Trophoblast cell (in vitro differentiated cells and primary cell): ENCODE results near the gene CNRIP1.

ENCODE experiments used
- DNase-seq, 2 donors: peaks; one replicate each; pipeline ENCODE4 v3.0.0-alpha.2; 2016
- H2AFZ ChIP-seq: 2 replicates; pipeline ENCODE4 v1.6.1; 2013; ENCODE audit warnings: low read length, moderate library complexity, mild to moderate bottlenecking; ENCODE audit not compliant: insufficient read depth, poor library complexity
- H2AK5ac ChIP-seq: 2 replicates; pipeline ENCODE4 v1.6.1; 2013; ENCODE audit warnings: mild to moderate bottlenecking, low read length
- H2BK120ac ChIP-seq: 2 replicates; pipeline ENCODE4 v1.6.1; 2013; ENCODE audit warnings: low read length, mild to moderate bottlenecking, moderate library complexity; ENCODE audit not compliant: insufficient read depth, poor library complexity
- H2BK12ac ChIP-seq: 2 replicates; pipeline ENCODE4 v1.6.1; 2013; ENCODE audit warnings: mild to moderate bottlenecking, low read length, moderate library complexity
- H2BK5ac ChIP-seq: 2 replicates; pipeline ENCODE4 v1.6.1; 2013; ENCODE audit warnings: low read length, low read depth, moderate library complexity, mild to moderate bottlenecking; ENCODE audit not compliant: poor library complexity
- H3K14ac ChIP-seq: 2 replicates; pipeline ENCODE4 v1.6.1; 2013; ENCODE audit warnings: mild to moderate bottlenecking, low read length
- H3K18ac ChIP-seq: 2 replicates; pipeline ENCODE4 v1.6.1; 2013; ENCODE audit warnings: mild to moderate bottlenecking, low read length
- H3K23ac ChIP-seq: 2 replicates; pipeline ENCODE4 v1.6.1; 2013; ENCODE audit warnings: low read length
- H3K27ac ChIP-seq: 2 replicates; pipeline ENCODE4 v1.5.1; 2013; ENCODE audit warnings: low read depth, mild to moderate bottlenecking, inconsistent platforms, low read length, moderate library complexity
- H3K27me3 ChIP-seq: 2 replicates; pipeline ENCODE4 v1.6.1; 2013; ENCODE audit warnings: inconsistent platforms, mild to moderate bottlenecking, low read length, moderate library complexity; ENCODE audit not compliant: insufficient read depth
- H3K36me3 ChIP-seq, 2 experiments: 1 replicate in 1 of 2; 2 replicates in 1 of 2; pipeline ENCODE4 v1.6.1; 2013; ENCODE audit warnings: low read length in 2 of 2, mild to moderate bottlenecking in 2 of 2, moderate library complexity in 1 of 2; ENCODE audit not compliant: insufficient read depth in 2 of 2, control insufficient read depth in 1 of 2
- H3K4ac ChIP-seq: 2 replicates; pipeline ENCODE4 v1.6.1; 2013; ENCODE audit warnings: low read depth, mild to moderate bottlenecking, low read length, moderate library complexity
- H3K4me1 ChIP-seq, 2 experiments: 1 replicate in 1 of 2; 2 replicates in 1 of 2; pipeline ENCODE4 v1.6.1; 2013; ENCODE audit warnings: low read length in 2 of 2, mild to moderate bottlenecking in 2 of 2, moderate library complexity in 1 of 2; ENCODE audit not compliant: insufficient read depth in 2 of 2, control insufficient read depth in 1 of 2
- H3K4me2 ChIP-seq: 2 replicates; pipeline ENCODE4 v1.6.1; 2013; ENCODE audit warnings: inconsistent platforms, mild to moderate bottlenecking, low read length, moderate library complexity
- H3K4me3 ChIP-seq: 2 replicates; pipeline ENCODE4 v1.5.1; 2013; ENCODE audit warnings: mild to moderate bottlenecking, low read depth, low read length, inconsistent platforms
- H3K79me1 ChIP-seq: one replicate; pipeline ENCODE4 v1.6.1; 2013; ENCODE audit warnings: low read length
- H3K79me2 ChIP-seq: 2 replicates; pipeline ENCODE4 v1.6.1; 2013; ENCODE audit warnings: low read length, mild to moderate bottlenecking; ENCODE audit not compliant: control insufficient read depth, insufficient read depth, poor library complexity
- H3K9ac ChIP-seq: 2 replicates; pipeline ENCODE4 v1.6.1; 2013; ENCODE audit warnings: mild to moderate bottlenecking, low read length
- H3K9me3 ChIP-seq: 2 replicates; pipeline ENCODE4 v1.6.1; 2013; ENCODE audit warnings: low read depth, mild to moderate bottlenecking, control low read depth, inconsistent platforms, low read length; ENCODE audit not compliant: insufficient read depth
- H4K12ac ChIP-seq: 2 replicates; pipeline ENCODE4 v1.6.1; 2013; ENCODE audit warnings: low read depth, mild to moderate bottlenecking, low read length, moderate library complexity
- H4K8ac ChIP-seq: 2 replicates; pipeline ENCODE4 v1.6.1; 2013; ENCODE audit warnings: low read depth, mild to moderate bottlenecking, low read length, moderate library complexity
- H4K91ac ChIP-seq: one replicate; pipeline ENCODE4 v1.6.1; 2013; ENCODE audit warnings: low read depth, mild to moderate bottlenecking, low read length, moderate library complexity
- WGBS: extraction: QIAGEN DNeasy Blood & Tissue Kit; methylation state at CpG from one replicate; pipeline ENCODE4 v1.1.7; 2013; ENCODE audit warnings: missing lambda C conversion rate; ENCODE audit not compliant: insufficient read length, insufficient coverage; ENCODE audit errors: extremely low coverage; 5-methylcytosine and 5-hydroxymethylcytosine counted together

Gene CNRIP1

DNA sequence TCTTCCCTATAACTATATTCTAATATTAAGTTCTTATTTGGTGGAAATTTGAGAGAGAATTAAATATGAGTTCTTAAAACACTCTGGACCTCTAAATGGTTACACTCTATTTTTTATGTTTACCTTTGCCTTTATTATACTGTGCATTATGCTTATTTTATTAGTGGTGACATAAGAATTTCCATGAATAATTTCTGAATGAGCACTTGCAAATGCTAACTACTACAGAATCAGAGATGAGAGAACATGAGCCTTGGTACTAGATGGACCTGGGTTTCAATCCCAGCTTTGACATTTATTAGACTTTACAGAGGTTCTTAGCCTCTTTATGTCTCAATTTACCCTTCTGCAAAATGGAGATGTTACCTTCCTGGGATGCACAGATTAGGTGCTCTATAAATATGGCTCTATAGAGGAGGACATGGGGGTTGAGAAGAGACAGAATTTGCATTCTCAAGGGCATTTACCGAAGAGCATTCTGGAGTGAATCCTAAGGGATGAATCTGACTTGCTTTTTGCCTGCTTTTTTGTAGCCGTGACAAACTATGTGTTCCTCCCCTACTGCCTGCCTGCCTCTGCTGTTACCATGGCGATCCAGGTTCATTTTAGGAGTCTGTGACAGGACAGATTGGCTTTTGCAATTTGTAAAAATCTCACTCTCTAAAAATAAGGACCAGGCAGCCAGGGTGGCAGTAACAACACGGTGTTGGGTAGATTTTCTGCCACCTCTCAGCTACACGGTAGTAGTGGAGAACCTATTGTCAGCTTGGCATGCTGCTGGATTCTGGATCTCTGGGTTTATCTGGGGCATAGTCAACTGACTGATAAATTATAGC, 20.7 kb upstream of the CNRIP1 start:
- Histone ChIP-seq H3K23ac (no peak overlapping the region), H3K27ac (no peak overlapping the region), H3K9ac (no peak overlapping the region), H2BK5ac (no peak overlapping the region), H4K8ac (no peak overlapping the region), H3K14ac (no peak overlapping the region), H4K12ac (no peak overlapping the region), H2AFZ (no peak overlapping the region), H3K4me3 (no peak overlapping the region), H3K4ac (no peak overlapping the region), H3K9me3 (no peaks in the 10 kb centered on the region), H2AK5ac (no peak overlapping the region), H2BK120ac (no peak overlapping the region), H3K4me1 (peaks cover 0 to 2% of the 10 kb centered on the region in 2 experiments), H2BK12ac (no peak overlapping the region), H4K91ac (no peak overlapping the region), H3K27me3 (no peaks in the 10 kb centered on the region), H3K36me3 (no peaks in the 10 kb centered on the region), H3K18ac (no peak overlapping the region), H3K79me2 (no peaks in the 10 kb centered on the region), H3K4me2 (no peak overlapping the region), H3K79me1 (peaks cover 2% of the 10 kb centered on the region)
- DNase-seq = no peak
- no CpG with 5 or more reads among the region's 5 CpGs for WGBS

DNA sequence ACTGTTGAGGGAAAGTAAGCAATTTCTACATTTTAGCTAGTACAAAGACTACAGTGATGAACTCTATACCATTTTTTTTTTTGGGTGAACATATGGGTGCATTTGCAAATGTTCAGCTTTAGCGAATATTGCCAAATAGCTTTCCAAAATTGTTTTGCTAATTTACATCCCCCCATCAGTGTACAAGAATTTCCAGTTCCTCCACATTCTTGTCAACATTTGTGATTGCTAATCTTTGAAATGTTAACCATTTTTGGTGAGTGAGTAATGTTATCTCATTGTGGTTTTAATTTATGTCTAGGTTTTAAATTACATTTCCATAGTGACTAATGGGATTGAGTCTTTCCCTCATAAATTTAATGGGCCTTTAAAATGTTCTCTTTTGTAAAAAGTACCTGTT, 16.4 kb upstream of the CNRIP1 start:
- Histone ChIP-seq H3K4ac (no peak overlapping the region), H4K12ac (no peak overlapping the region), H3K4me2 (no peak overlapping the region), H3K79me2 (no peaks in the 10 kb centered on the region), H3K14ac (no peak overlapping the region), H3K79me1 (peaks cover 2% of the 10 kb centered on the region), H3K36me3 (no peaks in the 10 kb centered on the region), H3K27me3 (no peaks in the 10 kb centered on the region), H2AK5ac (no peak overlapping the region), H4K8ac (no peak overlapping the region), H2BK120ac (no peak overlapping the region), H3K23ac (no peak overlapping the region), H2BK12ac (no peak overlapping the region), H3K4me1 (peaks cover 0 to 2% of the 10 kb centered on the region in 2 experiments), H3K18ac (no peak overlapping the region), H3K27ac (no peak overlapping the region), H2BK5ac (no peak overlapping the region), H3K9me3 (no peaks in the 10 kb centered on the region), H2AFZ (no peak overlapping the region), H3K4me3 (no peak overlapping the region), H4K91ac (no peak overlapping the region), H3K9ac (no peak overlapping the region)
- no CpG with 5 or more reads among the region's 1 CpG for WGBS
- DNase-seq = peak in 1 of 2 donors; percentile 97

DNA sequence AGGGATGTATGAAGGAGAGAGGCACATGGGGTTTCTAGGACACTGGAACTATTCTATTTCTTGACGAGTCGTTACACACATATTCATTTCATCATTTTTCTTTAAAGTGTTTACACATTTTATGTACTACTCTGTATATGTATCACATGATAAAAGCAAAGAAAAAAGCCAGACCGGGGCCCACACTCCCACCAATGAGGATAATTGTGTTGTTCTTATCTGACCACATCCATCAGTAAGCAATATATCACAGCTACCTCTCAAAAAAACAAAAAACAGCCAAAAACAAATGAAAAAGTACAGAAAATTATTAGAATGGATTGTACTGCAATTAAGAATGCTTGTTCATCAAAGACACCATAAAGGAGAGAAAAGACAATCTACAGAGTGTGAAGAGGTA, 14.2 kb upstream of the CNRIP1 start:
- Histone ChIP-seq H3K79me1 (peaks cover 2% of the 10 kb centered on the region), H3K9ac (no peak overlapping the region), H3K36me3 (no peaks in the 10 kb centered on the region), H3K4me2 (no peak overlapping the region), H2BK5ac (no peak overlapping the region), H3K14ac (no peak overlapping the region), H3K79me2 (no peaks in the 10 kb centered on the region), H3K9me3 (no peaks in the 10 kb centered on the region), H3K4ac (no peak overlapping the region), H2BK12ac (no peak overlapping the region), H3K23ac (no peak overlapping the region), H3K18ac (no peak overlapping the region), H2AFZ (no peak overlapping the region), H2AK5ac (no peak overlapping the region), H4K12ac (no peak overlapping the region), H2BK120ac (no peak overlapping the region), H3K4me1 (peaks cover 0 to 2% of the 10 kb centered on the region in 2 experiments), H3K27ac (no peak overlapping the region), H4K8ac (no peak overlapping the region), H3K27me3 (no peaks in the 10 kb centered on the region), H3K4me3 (no peak overlapping the region), H4K91ac (no peak overlapping the region)
- DNase-seq = no peak
- no CpG with 5 or more reads among the region's 3 CpGs for WGBS

DNA sequence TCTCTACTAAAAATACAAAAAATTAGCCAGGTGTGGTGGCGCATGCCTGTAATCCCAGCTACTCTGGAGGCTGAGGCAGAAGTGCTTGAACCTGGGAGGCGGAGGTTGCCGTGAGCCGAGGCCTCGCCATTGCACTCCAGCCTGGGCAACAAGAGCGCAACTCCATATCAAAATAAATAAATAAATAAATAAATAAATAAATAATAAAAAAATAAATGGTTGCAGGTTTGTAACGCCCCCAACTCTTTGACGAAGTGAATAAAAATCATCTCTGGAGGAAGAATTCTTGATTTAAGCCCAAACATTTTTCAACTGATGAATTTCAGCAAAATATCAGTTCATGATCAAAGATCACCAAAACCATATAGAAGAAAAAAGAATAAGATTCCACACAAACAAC, 13.3 kb upstream of the CNRIP1 start:
- Histone ChIP-seq H2BK12ac (no peak overlapping the region), H3K27ac (no peak overlapping the region), H3K4me1 (no peaks in the 10 kb centered on the region), H3K18ac (no peak overlapping the region), H3K4ac (no peak overlapping the region), H3K9ac (no peak overlapping the region), H3K9me3 (no peaks in the 10 kb centered on the region), H4K12ac (no peak overlapping the region), H3K36me3 (no peaks in the 10 kb centered on the region), H3K4me2 (no peak overlapping the region), H3K79me1 (no peaks in the 10 kb centered on the region), H2AFZ (no peak overlapping the region), H2BK120ac (no peak overlapping the region), H3K4me3 (no peak overlapping the region), H3K23ac (no peak overlapping the region), H3K27me3 (no peaks in the 10 kb centered on the region), H2AK5ac (no peak overlapping the region), H2BK5ac (no peak overlapping the region), H4K8ac (no peak overlapping the region), H4K91ac (no peak overlapping the region), H3K14ac (no peak overlapping the region), H3K79me2 (no peaks in the 10 kb centered on the region)
- DNase-seq = no peak
- no CpG with 5 or more reads among the region's 8 CpGs for WGBS
